ENCODE data around the gene DNAAF5.
A peak's percentile ranks its signal among the peaks of the same experiment; 100 is the strongest.

Gene DNAAF5

GRCh38 chr7:726084-726853, at the start of gene DNAAF5:
Gene DNAAF5 (plus strand): TSS chr7:726699. CDS start chr7:726721, 22 bp downstream.
- no peak for FAIRE-seq

DNA sequence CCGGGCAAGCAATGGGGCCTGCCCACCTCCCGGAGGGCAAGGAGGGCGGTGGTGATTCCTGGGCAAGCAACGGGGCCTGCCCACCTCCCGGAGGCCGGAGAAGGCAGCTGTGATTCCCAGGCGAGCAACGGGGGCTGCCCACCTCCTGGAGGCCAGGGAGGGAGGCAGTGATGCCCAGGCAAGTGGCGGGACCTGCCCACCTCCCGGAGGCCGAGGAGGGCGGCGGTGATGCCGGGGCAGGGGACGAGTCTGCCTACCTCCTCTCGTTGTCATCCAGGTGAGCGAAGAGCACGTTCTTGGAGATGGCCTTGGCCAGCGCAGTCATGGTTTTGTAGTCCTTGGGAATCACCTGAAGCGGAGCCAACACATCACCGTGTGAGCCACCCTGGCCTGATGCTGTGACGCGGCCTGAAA, 49.5 kb upstream of the DNAAF5 start:
- FAIRE-seq = no peak

DNA sequence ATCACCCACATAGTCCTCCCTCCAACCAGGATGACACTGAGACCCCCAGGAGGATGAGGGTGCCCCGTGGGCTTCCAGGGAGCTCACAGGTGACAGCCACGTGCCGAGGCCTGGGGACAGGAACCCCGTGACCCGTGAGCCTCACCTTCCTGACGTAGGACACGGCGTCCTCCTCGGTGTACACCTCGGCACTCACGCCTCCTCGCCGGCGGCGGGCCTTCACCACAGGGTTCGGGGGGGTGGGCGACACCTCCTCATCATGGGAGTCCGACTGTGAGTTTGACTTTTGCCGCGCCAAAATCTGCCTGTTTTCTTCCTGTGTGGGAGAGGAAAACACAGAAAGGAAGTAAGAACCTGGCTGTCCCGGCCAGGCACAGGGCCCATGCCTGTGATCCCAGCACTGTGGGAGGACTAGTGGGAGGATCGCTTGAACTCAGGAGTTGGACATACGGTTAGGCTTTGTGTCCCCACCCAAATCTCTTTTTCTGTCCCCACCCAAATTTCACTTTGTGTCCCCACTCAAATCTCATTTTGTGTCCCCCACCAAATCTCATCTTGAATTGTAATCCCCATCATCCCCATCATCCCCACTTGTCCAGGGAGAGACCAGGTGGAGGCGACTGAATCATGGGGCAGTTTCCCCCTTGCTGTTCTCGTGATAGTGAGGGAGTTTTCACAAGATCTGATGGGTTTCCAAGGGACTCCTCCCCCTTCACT, 45.9 kb upstream of the DNAAF5 start:
- FAIRE-seq = no peak

- FAIRE-seq = no peak
Observed at GRCh38 chr7:681551-682307, 44.8 kb upstream of the DNAAF5 start.

DNA sequence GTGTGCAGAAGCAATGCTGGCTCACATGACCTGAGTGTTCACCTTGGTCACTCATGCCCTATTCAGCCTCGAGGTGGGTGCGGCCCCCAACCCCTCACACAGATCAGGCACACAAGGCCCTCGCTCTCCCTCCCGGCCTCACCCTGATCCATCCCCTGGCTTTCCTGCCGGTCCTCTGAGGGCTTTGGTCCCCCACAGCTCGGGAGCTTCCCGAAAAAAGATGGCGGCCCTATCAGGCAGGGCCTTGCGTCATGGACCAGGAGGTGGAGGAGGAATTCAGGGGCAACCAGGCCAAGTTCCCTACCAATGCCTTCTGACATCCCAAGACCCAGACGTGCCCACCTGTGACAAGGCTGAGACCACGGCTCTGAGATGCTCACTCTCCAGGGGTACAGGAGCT, 43.7 kb upstream of the DNAAF5 start:
- no peak for FAIRE-seq

DNA sequence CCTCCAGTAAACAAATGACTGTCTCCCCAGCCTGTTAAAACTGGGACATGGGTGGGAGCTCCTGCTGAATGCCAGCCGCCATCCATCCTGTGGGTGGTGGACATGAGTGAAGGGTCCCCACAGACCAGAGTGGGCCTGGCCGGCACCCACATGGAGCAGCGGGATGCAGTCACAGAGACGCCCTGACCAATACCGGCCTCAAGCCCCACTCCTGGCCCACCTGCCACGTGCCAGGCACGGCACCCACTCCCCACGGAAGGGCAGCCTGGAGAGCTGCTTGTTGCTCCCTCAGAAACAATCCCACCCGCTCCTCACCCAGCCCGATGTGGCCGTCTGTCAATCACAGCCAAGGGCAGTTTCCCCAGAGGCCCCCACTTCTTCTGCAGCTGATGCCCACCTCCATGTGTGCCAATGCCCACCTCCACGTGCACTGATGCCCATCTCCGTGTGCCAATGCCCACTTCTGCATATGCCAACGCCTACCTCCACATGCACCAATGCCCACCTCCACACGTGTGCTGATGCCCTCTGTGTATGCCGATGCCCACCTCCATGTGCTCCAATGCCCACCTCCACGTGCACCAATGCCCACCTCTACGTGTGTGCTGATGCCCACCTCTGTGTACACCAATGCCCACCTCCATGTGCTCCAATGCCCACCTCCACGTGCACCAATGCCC, 42.8 kb upstream of the DNAAF5 start:
- no peak for FAIRE-seq

DNA sequence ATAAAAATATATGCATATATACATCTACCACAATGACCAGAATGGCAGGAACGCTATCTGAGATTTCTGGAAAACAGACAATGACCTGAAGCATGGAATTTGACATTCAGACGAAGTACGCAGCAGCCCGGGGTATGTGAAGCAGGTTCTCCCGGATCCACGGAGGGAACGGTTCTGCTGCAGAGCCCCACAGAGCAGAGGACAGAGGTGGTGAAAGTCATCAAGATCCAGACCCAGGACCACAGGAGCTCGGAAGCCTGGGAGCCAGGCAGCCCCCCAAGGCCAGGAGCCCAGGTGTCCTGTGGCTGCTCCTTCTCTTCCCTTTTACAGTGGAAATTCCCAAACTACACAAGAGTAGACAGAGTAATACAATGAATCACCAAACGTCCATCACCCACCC, 42.1 kb upstream of the DNAAF5 start:
- FAIRE-seq = no peak

DNA sequence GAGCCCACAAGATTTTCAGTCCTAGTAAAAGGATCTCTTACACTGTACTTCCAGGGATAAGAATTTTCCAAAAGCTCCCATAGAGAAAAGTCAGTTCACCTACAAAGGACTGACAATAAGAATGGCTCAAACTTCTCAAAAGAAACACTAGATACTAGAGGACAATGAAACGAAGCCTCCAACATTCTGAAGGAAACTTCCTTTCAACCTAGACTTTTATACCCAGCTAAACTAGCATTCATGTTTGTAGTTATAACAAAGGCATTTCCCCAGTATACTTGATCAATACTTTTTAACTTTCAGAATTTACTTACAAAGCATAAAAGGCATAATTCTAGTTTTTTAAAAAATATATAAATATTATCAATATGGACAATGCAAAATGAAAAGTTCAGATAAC, 41.0 kb upstream of the DNAAF5 start:
- FAIRE-seq = peak; percentile 64

DNA sequence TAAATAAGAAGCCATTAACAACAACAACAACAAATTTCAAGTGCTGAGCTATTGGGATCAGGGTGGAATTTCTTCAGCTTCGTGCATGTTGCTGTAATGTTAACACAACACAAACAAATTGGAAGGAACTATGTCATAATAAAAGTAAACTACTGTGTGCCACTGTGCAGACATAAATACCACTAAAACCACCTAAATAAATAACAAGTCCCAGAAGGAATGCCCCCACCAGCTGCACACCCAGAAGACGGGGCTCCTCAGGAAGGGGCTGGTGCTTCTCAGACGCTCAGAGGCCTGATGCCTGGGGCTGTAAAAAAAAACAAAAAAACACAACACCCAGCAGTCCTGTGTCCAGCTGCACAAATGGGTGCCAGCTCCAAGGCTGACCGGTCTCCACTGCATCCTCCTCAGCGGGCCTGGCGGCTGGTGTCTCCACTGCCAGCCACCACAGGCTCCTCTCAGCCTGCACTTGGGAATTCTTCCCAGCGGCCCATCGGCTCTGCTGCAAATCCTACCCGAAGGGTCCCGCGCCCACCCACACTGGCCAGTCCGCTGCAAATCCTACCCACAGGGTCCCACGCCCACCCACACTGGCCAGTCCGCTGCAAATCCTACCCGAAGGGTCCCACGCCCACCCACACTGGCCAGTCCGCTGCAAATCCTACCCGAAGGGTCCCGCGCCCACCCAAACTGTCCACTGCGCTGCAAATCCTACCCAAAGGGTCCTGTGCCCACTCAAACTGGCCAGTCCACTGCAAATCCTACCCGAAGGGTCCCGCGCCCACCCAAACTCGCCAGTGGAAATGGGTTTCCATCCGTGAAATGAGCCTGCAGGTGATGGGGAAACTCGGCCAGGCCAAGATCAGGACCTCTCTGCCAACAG, 35.8 kb upstream of the DNAAF5 start:
- no peak for FAIRE-seq

DNA sequence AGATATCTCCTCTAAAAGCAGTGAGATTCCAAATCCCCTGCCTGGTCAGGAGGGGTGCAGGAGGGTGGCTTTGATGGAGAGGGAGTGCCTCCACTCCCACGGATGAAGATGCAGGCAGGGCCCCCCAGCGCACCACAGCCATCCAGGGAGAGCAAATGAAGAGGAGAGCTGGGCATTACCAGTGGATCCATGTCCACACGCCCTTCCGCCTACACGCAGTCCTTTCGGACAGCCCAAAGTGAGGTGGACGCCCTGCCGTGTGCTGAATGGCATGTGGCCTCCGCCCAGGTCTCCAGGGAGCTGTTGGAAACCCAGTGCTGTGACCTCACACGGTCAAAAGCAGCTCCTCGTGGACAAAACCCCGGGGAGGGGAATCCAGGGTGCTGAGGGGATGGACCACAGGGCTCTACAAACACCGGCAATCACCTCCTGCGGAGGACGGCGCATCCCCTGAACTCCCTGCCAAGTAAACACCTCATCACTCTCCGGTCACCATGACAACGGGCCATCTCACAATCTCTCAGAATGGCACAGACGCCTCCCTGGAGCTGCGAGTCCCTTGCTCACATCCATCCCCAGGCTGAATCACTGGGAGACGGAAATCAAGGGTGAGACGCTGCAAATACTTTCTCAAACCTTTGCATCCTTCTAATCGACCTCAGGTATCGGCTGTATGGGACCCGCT, 35.0 kb upstream of the DNAAF5 start:
- no peak for FAIRE-seq

- no peak for FAIRE-seq
Observed at GRCh38 chr7:693280-693679, 33.2 kb upstream of the DNAAF5 start.

GRCh38 chr7:696426-696811, 30.1 kb upstream of the DNAAF5 start:
- no peak for FAIRE-seq

GRCh38 chr7:696812-697551, 29.5 kb upstream of the DNAAF5 start:
- no peak for FAIRE-seq

GRCh38 chr7:698515-699475, 27.7 kb upstream of the DNAAF5 start:
- no peak for FAIRE-seq

DNA sequence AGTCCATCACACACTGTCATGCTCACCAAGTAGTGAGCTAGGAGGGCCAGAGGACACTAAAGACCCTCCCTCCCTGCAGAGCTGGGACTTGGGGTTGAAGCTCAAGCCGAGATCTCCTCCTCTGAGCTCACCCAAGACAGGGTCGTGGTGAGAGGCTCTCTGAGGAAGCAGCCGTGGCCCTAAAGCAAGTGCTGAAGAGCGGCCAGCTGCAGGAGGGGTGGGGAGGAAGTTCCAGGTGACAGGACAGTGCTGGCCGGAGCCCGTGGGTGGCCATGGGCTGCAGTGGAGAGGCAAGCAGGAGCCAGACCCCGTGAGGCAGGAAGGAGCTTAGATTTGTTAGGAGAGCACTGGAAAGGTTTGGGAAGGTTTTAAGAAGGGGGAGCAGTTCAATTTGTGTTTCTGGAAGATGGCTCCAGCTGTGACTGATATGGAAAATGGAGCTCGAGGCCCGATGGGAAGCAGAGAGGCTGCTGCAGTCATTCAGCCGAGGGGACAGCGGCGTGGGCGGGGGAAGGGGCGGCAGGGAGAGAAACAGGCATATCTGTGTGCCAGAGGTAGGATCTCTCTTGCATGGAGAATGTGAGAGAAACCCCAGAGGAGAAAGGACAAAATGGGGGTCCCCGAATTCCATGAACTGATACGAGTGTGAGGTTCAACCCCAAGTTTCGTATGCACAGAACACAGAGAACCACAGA, 26.9 kb upstream of the DNAAF5 start:
- FAIRE-seq = no peak

- no peak for FAIRE-seq
Observed at GRCh38 chr7:701086-701671, 25.3 kb upstream of the DNAAF5 start.

GRCh38 chr7:703049-703448, 23.4 kb upstream of the DNAAF5 start:
- no peak for FAIRE-seq

DNA sequence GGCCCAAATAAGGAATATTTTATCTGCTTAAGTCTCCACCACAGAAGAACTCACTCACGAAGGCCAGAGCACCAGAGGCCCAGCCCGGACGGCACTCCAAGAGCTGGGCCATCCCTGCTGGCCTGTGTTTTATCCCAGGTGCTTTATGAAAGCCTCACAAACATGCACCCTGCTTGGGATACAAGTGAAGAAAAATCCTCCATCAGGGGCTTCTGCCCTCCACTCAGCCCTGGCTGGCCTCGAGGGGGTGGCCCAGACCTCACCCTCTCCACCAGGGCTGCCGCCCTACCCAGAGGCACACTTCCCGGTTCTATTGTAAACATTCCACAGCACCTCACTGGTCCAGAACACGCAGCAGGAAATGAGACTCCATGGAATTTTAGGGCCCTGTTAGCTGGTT, 19.8 kb upstream of the DNAAF5 start:
- no peak for FAIRE-seq
